MM.1S (cell line): ENCODE results near the gene CSGALNACT2.

ENCODE experiments used
- DNase-seq: peaks from one replicate; pipeline ENCODE4 v3.0.0-alpha.2; 2015
- H2AFZ ChIP-seq: fragments of 300-600 bp; sonication (generic); 2 replicates; pipeline ENCODE4 v1.6.0; 2016; ENCODE audit warnings: antibody characterized with exemption, low read length
- H3F3A ChIP-seq: fragments of 300-600 bp; sonication (generic); 2 replicates; pipeline ENCODE4 v1.6.1; 2016; ENCODE audit warnings: mild to moderate bottlenecking, antibody characterized with exemption, low read length, moderate library complexity, mixed read lengths; ENCODE audit not compliant: insufficient read depth
- H3K27ac ChIP-seq: fragments of 300-600 bp; sonication (generic); 2 replicates; pipeline ENCODE4 v1.5.1; 2016; ENCODE audit warnings: mild to moderate bottlenecking, low read length
- H3K27me3 ChIP-seq: fragments of 300-600 bp; sonication (generic); replicated peaks from 2 replicates; pipeline ENCODE4 v1.6.0; 2016; ENCODE audit warnings: low read length; ENCODE audit not compliant: insufficient read depth
- H3K36me3 ChIP-seq: fragments of 300-600 bp; sonication (generic); replicated peaks from 2 replicates; pipeline ENCODE4 v1.6.1; 2016; ENCODE audit warnings: mild to moderate bottlenecking, low read length, mixed read lengths; ENCODE audit not compliant: insufficient read depth
- H3K4me1 ChIP-seq: fragments of 300-600 bp; sonication (generic); 2 replicates; pipeline ENCODE4 v1.6.1; 2016; ENCODE audit warnings: low read length, mixed read lengths
- H3K4me2 ChIP-seq: fragments of 300-600 bp; sonication (generic); 2 replicates; pipeline ENCODE4 v1.6.0; 2016; ENCODE audit warnings: low read depth, low read length
- H3K4me3 ChIP-seq: fragments of 300-600 bp; sonication (generic); 2 replicates; pipeline ENCODE4 v1.5.1; 2016; ENCODE audit warnings: low read length, mixed read lengths
- H3K79me2 ChIP-seq: fragments of 300-600 bp; sonication (generic); 2 replicates; pipeline ENCODE4 v1.6.1; 2016; ENCODE audit warnings: mixed run types, low read length, mixed read lengths
- H3K9ac ChIP-seq: fragments of 300-600 bp; sonication (generic); 2 replicates; pipeline ENCODE4 v1.6.1; 2016; ENCODE audit warnings: low read length, mixed read lengths
- H3K9me2 ChIP-seq: fragments of 300-600 bp; sonication (generic); replicated peaks from 2 replicates; pipeline ENCODE4 v1.6.1; 2016; ENCODE audit warnings: mild to moderate bottlenecking, low read length, mixed read lengths; ENCODE audit not compliant: insufficient read depth
- H3K9me3 ChIP-seq: fragments of 300-600 bp; sonication (generic); replicated peaks from 2 replicates; pipeline ENCODE4 v1.6.1; 2016; ENCODE audit warnings: mild to moderate bottlenecking, low read length, mixed read lengths; ENCODE audit not compliant: insufficient read depth
- H4K20me1 ChIP-seq: fragments of 300-600 bp; sonication (generic); 2 replicates; pipeline ENCODE4 v1.6.1; 2016; ENCODE audit warnings: mild to moderate bottlenecking, low read length, moderate library complexity, mixed read lengths; ENCODE audit not compliant: insufficient read depth
- EZH2 ChIP-seq: fragments of 300-600 bp; sonication (generic); optimal IDR thresholded peaks from 2 replicates; pipeline ENCODE3; 2017; ENCODE audit warnings: low read depth, mild to moderate bottlenecking, antibody characterized with exemption, low read length, mixed read lengths
- EZH2phosphoT487 ChIP-seq: fragments of 300-600 bp; sonication (generic); IDR thresholded peaks from 2 replicates; pipeline ENCODE4 v1.6.1; 2018; ENCODE audit warnings: antibody characterized with exemption, low read length
- TF ChIP-seq, protein P1 (sequence below): fragments of 300-600 bp; sonication (generic); IDR thresholded peaks from 2 replicates; pipeline ENCODE4 v1.5.1; 2016; ENCODE audit warnings: antibody characterized with exemption, low read length, mixed read lengths

The CSGALNACT2 gene

DNA sequence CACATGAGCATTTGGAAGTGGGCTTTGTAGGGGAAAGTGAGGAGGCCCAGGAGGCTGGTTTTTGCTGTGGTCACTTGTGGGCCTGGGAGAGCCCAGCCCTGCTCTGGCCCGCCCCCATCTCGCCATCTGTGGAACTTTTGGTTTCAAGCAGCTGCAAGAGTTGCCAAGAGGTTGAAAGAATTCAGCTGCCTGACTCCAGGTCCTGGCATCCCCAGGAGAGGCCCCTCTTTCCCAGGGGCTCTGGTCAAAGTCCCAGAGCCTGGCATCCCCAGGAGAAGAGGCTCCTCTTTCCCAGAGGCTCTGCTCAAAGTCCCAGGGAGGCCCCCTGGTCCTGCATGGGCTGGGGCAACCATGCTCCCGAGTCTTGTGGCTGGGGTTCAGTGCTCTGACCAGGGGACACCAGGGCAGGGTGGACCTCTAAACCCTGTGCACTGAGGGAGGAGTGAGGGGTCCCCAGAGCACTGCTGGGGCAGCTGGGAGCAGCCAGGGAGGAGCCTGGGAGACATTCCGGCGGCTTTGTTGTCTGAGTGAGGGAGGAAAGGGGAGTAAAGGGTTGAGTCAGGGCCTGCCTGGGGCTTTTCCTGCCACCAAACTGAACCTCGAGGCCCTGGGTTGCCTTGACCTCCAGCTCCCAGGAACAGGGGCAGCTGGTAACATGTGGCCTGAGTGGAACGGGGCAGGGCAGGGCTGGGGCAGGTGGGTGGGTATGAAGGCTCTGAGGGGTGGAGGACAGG, 27.7 kb upstream of the CSGALNACT2 start:
- TF ChIP-seq, protein P1, sequence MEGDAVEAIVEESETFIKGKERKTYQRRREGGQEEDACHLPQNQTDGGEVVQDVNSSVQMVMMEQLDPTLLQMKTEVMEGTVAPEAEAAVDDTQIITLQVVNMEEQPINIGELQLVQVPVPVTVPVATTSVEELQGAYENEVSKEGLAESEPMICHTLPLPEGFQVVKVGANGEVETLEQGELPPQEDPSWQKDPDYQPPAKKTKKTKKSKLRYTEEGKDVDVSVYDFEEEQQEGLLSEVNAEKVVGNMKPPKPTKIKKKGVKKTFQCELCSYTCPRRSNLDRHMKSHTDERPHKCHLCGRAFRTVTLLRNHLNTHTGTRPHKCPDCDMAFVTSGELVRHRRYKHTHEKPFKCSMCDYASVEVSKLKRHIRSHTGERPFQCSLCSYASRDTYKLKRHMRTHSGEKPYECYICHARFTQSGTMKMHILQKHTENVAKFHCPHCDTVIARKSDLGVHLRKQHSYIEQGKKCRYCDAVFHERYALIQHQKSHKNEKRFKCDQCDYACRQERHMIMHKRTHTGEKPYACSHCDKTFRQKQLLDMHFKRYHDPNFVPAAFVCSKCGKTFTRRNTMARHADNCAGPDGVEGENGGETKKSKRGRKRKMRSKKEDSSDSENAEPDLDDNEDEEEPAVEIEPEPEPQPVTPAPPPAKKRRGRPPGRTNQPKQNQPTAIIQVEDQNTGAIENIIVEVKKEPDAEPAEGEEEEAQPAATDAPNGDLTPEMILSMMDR = no peak
- TF ChIP-seq EZH2 (no peak), EZH2phosphoT487 (no peak)
- peaks cover 24% of the 10 kb centered on the region for H3K4me1 ChIP-seq
- H3K79me2 ChIP-seq = no peaks in the 10 kb centered on the region

DNA sequence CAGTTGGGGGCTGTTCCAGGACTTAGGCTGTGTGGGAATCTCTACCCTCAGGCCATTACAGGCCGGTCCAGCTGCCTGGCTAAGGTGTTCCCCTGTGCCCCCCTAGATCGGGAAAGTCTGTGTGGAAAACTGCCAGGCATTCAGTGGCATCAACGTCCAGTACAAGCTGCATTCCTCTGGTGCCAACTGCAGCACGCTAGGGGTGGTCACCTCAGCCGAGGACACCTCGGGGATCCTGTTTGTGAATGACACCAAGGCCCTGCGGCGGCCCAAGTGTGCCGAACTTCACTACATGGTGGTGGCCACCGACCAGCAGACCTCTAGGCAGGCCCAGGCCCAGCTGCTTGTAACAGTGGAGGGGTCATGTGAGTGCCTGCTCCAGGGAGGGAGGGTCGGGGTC, 27.1 kb upstream of the CSGALNACT2 start:
- Histone ChIP-seq H3K27ac (no peak overlapping the region), H2AFZ (peak overlapping the region; percentile 76; the same call in 1 of the 2 replicates), H3K27me3 (no peaks in the 10 kb centered on the region), H3K9ac (no peak overlapping the region), H3K9me2 (no peaks in the 10 kb centered on the region), H3K79me2 (no peaks in the 10 kb centered on the region), H3K36me3 (no peaks in the 10 kb centered on the region), H3K9me3 (no peaks in the 10 kb centered on the region), H4K20me1 (no peaks in the 10 kb centered on the region), H3K4me3 (no peak overlapping the region), H3K4me1 (peaks cover 19% of the 10 kb centered on the region), H3K4me2 (no peak overlapping the region), H3F3A (no peaks in the 10 kb centered on the region)
- TF ChIP-seq EZH2 = no peak
- DNase-seq = no peak

More for the DNA sequence above, 27.7 kb upstream of the CSGALNACT2 start:
- DNase-seq = peak; percentile 63
- no peaks in the 10 kb centered on the region for H3K36me3 ChIP-seq
- peak overlapping the region; percentile 76 for H2AFZ ChIP-seq
- H3K4me2 ChIP-seq = peak overlapping the region; percentile 75
- H3F3A ChIP-seq = no peaks in the 10 kb centered on the region
- no peaks in the 10 kb centered on the region for H3K9me3 ChIP-seq
- peak overlapping the region; percentile 25; the same call in 1 of the 2 replicates for H3K27ac ChIP-seq
- H3K9me2 ChIP-seq = no peaks in the 10 kb centered on the region
- no peak overlapping the region for H3K4me3 ChIP-seq
- H4K20me1 ChIP-seq = no peaks in the 10 kb centered on the region
- no peak overlapping the region for H3K9ac ChIP-seq
- H3K27me3 ChIP-seq = no peaks in the 10 kb centered on the region

DNA sequence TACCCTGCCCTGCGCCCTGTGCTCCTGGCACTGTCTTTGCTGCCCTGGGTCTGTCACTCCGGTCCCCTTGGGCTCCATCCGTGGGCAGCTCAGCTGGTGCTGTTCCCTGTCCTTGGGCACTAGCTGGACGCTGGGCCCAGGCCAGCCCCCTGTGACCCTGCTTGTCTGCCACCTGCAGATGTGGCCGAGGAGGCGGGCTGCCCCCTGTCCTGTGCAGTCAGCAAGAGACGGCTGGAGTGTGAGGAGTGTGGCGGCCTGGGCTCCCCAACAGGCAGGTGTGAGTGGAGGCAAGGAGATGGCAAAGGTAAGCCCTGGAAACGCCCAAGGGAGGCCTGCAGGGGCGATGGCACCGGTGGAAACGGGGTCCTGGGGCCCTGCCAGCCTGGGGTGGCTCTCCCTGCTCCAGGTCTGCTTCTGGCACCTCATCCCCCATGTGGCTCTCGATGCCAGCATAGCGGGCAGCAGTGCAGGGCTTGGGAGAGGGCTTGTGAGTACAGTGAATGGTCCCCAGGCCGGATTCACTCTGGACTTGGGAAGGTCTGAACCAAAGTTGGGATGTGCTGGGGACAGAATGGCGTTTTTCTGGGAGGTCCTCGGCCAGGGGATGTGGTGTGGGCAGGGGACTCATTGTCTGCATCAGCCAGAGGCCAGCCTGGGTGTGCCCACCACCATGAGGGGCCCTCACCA, 26.2 kb upstream of the CSGALNACT2 start:
- no peaks in the 10 kb centered on the region for H3K36me3 ChIP-seq
- H2AFZ ChIP-seq = no peak overlapping the region
- H3K27me3 ChIP-seq = no peaks in the 10 kb centered on the region
- no peak overlapping the region for H3K4me3 ChIP-seq
- H3K27ac ChIP-seq = no peak overlapping the region
- TF ChIP-seq EZH2 = no peak
- TF ChIP-seq EZH2phosphoT487 = no peak
- TF ChIP-seq, protein P1 = no peak
- DNase-seq = no peak
- H3K9me3 ChIP-seq = no peaks in the 10 kb centered on the region
- H3K9ac ChIP-seq = no peak overlapping the region
- H3K9me2 ChIP-seq = no peaks in the 10 kb centered on the region
- H3K79me2 ChIP-seq = no peaks in the 10 kb centered on the region
- no peaks in the 10 kb centered on the region for H3F3A ChIP-seq
- no peaks in the 10 kb centered on the region for H4K20me1 ChIP-seq
- H3K4me2 ChIP-seq = no peak overlapping the region
- H3K4me1 ChIP-seq = peaks cover 14% of the 10 kb centered on the region

DNA sequence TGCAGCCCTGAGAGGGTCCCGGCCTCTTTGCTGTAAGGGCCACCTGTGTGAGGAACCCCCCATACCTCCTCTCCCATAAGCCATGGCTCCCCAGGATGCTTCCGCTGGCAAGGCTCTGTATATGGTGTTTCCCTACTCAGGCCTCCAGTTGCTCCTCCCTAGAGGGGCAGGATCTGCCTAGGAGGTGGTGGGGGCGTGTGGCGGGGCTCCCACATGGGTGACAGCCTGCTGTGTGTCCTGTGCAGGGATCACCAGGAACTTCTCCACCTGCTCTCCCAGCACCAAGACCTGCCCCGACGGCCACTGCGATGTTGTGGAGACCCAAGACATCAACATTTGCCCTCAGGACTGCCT, 25.7 kb upstream of the CSGALNACT2 start:
- TF ChIP-seq EZH2phosphoT487 = no peak
- no peak for TF ChIP-seq EZH2
- TF ChIP-seq, protein P1 = no peak
- no peaks in the 10 kb centered on the region for H3F3A ChIP-seq
- no peaks in the 10 kb centered on the region for H3K79me2 ChIP-seq
- H3K36me3 ChIP-seq = no peaks in the 10 kb centered on the region
- no peak for DNase-seq
- H3K27me3 ChIP-seq = no peaks in the 10 kb centered on the region
- no peak overlapping the region for H2AFZ ChIP-seq
- no peak overlapping the region for H3K27ac ChIP-seq
- peaks cover 14% of the 10 kb centered on the region for H3K4me1 ChIP-seq
- no peak overlapping the region for H3K4me3 ChIP-seq
- H3K9me3 ChIP-seq = no peaks in the 10 kb centered on the region
- H3K9me2 ChIP-seq = no peaks in the 10 kb centered on the region
- H3K9ac ChIP-seq = no peak overlapping the region
- no peak overlapping the region for H3K4me2 ChIP-seq
- no peaks in the 10 kb centered on the region for H4K20me1 ChIP-seq
